Hematopoietic multipotent progenitor cell treated with erythropoietin and hydrocortisone succinate and interleukin-3 and kit ligand, for 15 days (in vitro differentiated cells): ENCODE measurements around the gene FAM149A.

Experiments
- DNase-seq: peaks from one replicate; pipeline ENCODE4 v3.0.0-alpha.2; 2015; ENCODE audit warnings: low spot score

The FAM149A gene

GRCh38 chr4:186158966-186159365 lies 54.5 kb downstream of the FAM149A start:
- DNase-seq = no peak

GRCh38 chr4:186159613-186160012 lies 55.1 kb downstream of the FAM149A start:
- DNase-seq = no peak

- DNase-seq = no peak
Measured at GRCh38 chr4:186161138-186161537, 56.6 kb downstream of the FAM149A start.

- DNase-seq = no peak
Measured at GRCh38 chr4:186166852-186167512, 62.5 kb downstream of the FAM149A start.

- DNase-seq = no peak
Measured at GRCh38 chr4:186167605-186168004, 63.1 kb downstream of the FAM149A start.

- no peak for DNase-seq
Measured at GRCh38 chr4:186168750-186169149, 64.2 kb downstream of the FAM149A start.

- DNase-seq = no peak
Measured at GRCh38 chr4:186169333-186169944, 64.9 kb downstream of the FAM149A start.

- DNase-seq = no peak
Measured at GRCh38 chr4:186169945-186170802, 65.7 kb downstream of the FAM149A start.

GRCh38 chr4:186170966-186171365 lies 66.5 kb downstream of the FAM149A start:
- DNase-seq = no peak

- no peak for DNase-seq
Measured at GRCh38 chr4:186172546-186172945, 68.0 kb downstream of the FAM149A start.

- DNase-seq = no peak
Measured at GRCh38 chr4:186188107-186188506, 83.6 kb downstream of the FAM149A start.

GRCh38 chr4:186189656-186190055 lies 85.2 kb downstream of the FAM149A start:
- DNase-seq = no peak

GRCh38 chr4:186190581-186191199 lies 86.2 kb downstream of the FAM149A start:
- peak; percentile 20 for DNase-seq

GRCh38 chr4:186191200-186192065 lies 86.9 kb downstream of the FAM149A start, which contains the start of gene CYP4V2:
Gene CYP4V2 (plus strand): TSS chr4:186191567. CDS start chr4:186191824, 257 bp downstream.
- DNase-seq = peak; percentile 68

GRCh38 chr4:186192066-186192612 lies 87.6 kb downstream of the FAM149A start:
- DNase-seq = no peak

GRCh38 chr4:186193851-186194250 lies 89.3 kb downstream of the FAM149A start:
- no peak for DNase-seq

GRCh38 chr4:186196063-186196462 lies 91.6 kb downstream of the FAM149A start:
- DNase-seq = no peak

- no peak for DNase-seq
Measured at GRCh38 chr4:186200516-186200915, 96.0 kb downstream of the FAM149A start.

GRCh38 chr4:186201010-186201409 lies 96.5 kb downstream of the FAM149A start:
- DNase-seq = no peak

- peak; percentile 50 for DNase-seq
Measured at GRCh38 chr4:186201535-186202230, 97.2 kb downstream of the FAM149A start.
